ENCODE results near the gene TMEM208. TPM values are rescaled to one million over a fixed set of nuclear protein-coding genes. Genes with fewer than 3 reads are reported as not detected.

Gene TMEM208
- total and polyA plus RNA-seq, 2 of the 8 experiments (the other 6 are each of a cell fraction or from before 2014, with no cell fraction given) = 37.7 to 100.0 TPM

DNA sequence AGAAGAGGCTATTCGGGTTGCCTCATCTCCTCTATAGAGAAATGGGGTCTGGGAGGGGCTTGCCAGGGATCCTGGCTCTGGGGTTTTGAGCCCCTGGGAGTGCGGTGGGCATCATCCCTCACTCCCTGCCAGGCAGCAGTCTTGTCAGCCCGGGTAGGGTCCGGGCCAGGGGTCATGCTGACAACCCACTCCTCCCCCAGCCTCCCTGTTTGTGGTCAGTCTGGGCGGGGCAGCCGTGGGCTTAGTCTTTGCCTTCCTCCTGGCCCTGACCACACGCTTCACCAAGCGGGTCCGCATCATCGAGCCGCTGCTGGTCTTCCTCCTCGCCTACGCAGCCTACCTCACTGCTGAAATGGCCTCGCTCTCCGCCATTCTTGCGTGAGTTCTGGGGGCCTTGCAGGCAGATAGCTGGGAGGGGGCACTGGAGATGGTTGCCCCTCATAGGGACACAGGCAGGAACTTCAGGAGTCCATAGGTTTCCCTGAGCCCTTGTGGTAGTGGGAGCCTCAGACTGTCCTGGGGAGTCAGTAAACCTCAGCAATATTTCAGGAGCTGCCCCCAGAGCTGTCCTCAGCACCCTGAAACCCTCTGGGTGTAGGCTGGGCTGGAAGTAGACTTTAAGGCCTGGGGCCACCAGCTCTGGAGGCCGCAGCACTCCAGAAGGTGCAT, 28.8 kb downstream of the TMEM208 start:
- no peak overlapping the region for H3K27ac ChIP-seq (ENCODE audit: low read depth, low read length)
- no peak overlapping the region for H3K14ac ChIP-seq (ENCODE audit: insufficient read length)
- WGBS, 2 experiments (ENCODE audit: extremely low coverage in 1 of 2, insufficient coverage in 1 of 2, insufficient read length in 1 of 2, insufficient replicate concordance in 2 of 2, low coverage in 1 of 2, low lambda C conversion rate in 2 of 2, missing lambda C conversion rate in 1 of 2) = 92% methylated on average over 17 of the region's 17 CpGs; no CpG with 5 or more reads in 1 of the 2 experiments
- H2AFZ ChIP-seq (ENCODE audit: low read length) = no peak overlapping the region
- H3K4me2 ChIP-seq (ENCODE audit: insufficient read depth in 1 of 2, low read depth in 2 of 2, low read length in 2 of 2) = no peak overlapping the region
- no peaks in the 10 kb centered on the region for H3K27me3 ChIP-seq (replicated peaks in 1 of 4; ENCODE audit: control insufficient read depth in 3 of 4, extremely low read depth in 1 of 4, insufficient read depth in 3 of 4, low read length in 3 of 4)
- no peak overlapping the region for H4K8ac ChIP-seq (ENCODE audit: extremely low read depth, insufficient read depth, low read length)
- H3K9me3 ChIP-seq (ENCODE audit: insufficient read depth in 2 of 2, low read depth in 1 of 2, low read length in 1 of 2) = no peaks in the 10 kb centered on the region
- DNase-seq (ENCODE audit: low read depth in 1 of 2, low spot score in 2 of 2) = no peak
- H3K4me3 ChIP-seq (ENCODE audit: extremely low read depth in 1 of 4, insufficient read depth in 2 of 4, low read depth in 3 of 4, low read length in 4 of 4) = no peak overlapping the region
- no peak overlapping the region for H3K56ac ChIP-seq (replicated peaks; ENCODE audit: insufficient read length, low read depth, low read length)
- no peak overlapping the region for H3K18ac ChIP-seq (ENCODE audit: extremely low read depth, low read length)
- no peak overlapping the region for H2BK5ac ChIP-seq (ENCODE audit: low read depth, low read length)
- H3K36me3 ChIP-seq (ENCODE audit: control insufficient read depth in 2 of 4, insufficient read depth in 4 of 4, low read length in 3 of 4) = peaks cover 0 to 2% (median 0%) of the 10 kb centered on the region in 4 experiments; a peak in 2 of 8 replicates
- POLR2A ChIA-PET (ENCODE audit: partially characterized antibody) = no interaction called here
- H3K79me1 ChIP-seq (ENCODE audit: low read depth, low read length) = no peaks in the 10 kb centered on the region; the same call in 1 of the 2 replicates
- no peak overlapping the region for H2BK20ac ChIP-seq (ENCODE audit: low read length)
- H2BK120ac ChIP-seq (replicated peaks; ENCODE audit: low read depth, low read length) = no peak overlapping the region
- no peak overlapping the region for H4K5ac ChIP-seq (ENCODE audit: insufficient read length, low read depth, low read length)
- no peak overlapping the region for H2AK5ac ChIP-seq (ENCODE audit: low read depth, low read length)
- peaks cover 3 to 9% of the 10 kb centered on the region in 2 experiments for H4K20me1 ChIP-seq (replicated peaks in 1 of 2; ENCODE audit: control insufficient read depth in 1 of 2, insufficient read depth in 2 of 2, low read length in 2 of 2)
- no peaks in the 10 kb centered on the region for H3K23me2 ChIP-seq (ENCODE audit: low read depth, low read length)
- H3K4ac ChIP-seq (replicated peaks; ENCODE audit: insufficient read length, low read depth, low read length) = no peak overlapping the region
- TF ChIP-seq HDAC2 (IDR thresholded peaks at IDR 0.05; ENCODE audit: borderline replicate concordance in 1 of 2, low read depth in 2 of 2, low read length in 2 of 2) (no peak), JUND (IDR thresholded peaks at IDR 0.05; ENCODE audit: low read length) (no peak)
- no peaks in the 10 kb centered on the region for H3K4me1 ChIP-seq (replicated peaks in 1 of 4; ENCODE audit: control insufficient read depth in 3 of 4, insufficient read depth in 4 of 4, low read length in 3 of 4)
- no peak overlapping the region for H2BK12ac ChIP-seq (ENCODE audit: low read depth, low read length)
- CTCF ChIA-PET (ENCODE audit: partially characterized antibody) = interaction anchor here (0.6 to 2.6 kb wide), 2 partner anchors 18 to 29 kb away, joined by 3 to 12 read pairs; no protein-coding TSS in a partner anchor
- no peak overlapping the region for H3K23ac ChIP-seq (ENCODE audit: insufficient read length)
- H3K79me2 ChIP-seq (ENCODE audit: control insufficient read depth in 1 of 2, insufficient read depth in 2 of 2, low read length in 2 of 2) = no peaks in the 10 kb centered on the region
- no peak overlapping the region for H4K91ac ChIP-seq (replicated peaks; ENCODE audit: insufficient read length, low read length)
- no peak overlapping the region for H2BK15ac ChIP-seq (ENCODE audit: low read length)
- FAIRE-seq = no peak
- no peak overlapping the region for H3K9ac ChIP-seq (replicated peaks in 1 of 4; ENCODE audit: extremely low read depth in 1 of 4, low read depth in 3 of 4, low read length in 3 of 4)
